ENCODE data around the gene DCTN1. TPM values are rescaled to one million over a fixed set of nuclear protein-coding genes. Genes with fewer than 3 reads are reported as not detected.

DCTN1 gene
- total RNA-seq, 2 donors from 2014 or later = 68.9 to 71.4 TPM

GRCh38 chr2:74396149-74396548 lies 16.0 kb upstream of the DCTN1 start:
- Mint-ChIP-seq H3K4me1 (ENCODE audit: low read depth) (no peaks in the 10 kb centered on the region), H3K9me3 (no peaks in the 10 kb centered on the region), H3K27me3 (ENCODE audit: low read depth) (no peaks in the 10 kb centered on the region), H3K36me3 (ENCODE audit: insufficient read depth in 2 of 2) (no peaks in the 10 kb centered on the region), H3K4me3 (no peak overlapping the region), H3K27ac (no peak overlapping the region)
- ATAC-seq (replicated peaks in 1 of 2) (no peak), DNase-seq (no peak)

GRCh38 chr2:74393525-74393924 lies 13.4 kb upstream of the DCTN1 start:
- ATAC-seq (replicated peaks in 1 of 2) (no peak), DNase-seq (no peak)
- no peaks in the 10 kb centered on the region for H3K36me3 Mint-ChIP-seq (ENCODE audit: insufficient read depth in 2 of 2)
- no peaks in the 10 kb centered on the region for H3K4me1 Mint-ChIP-seq (ENCODE audit: low read depth)
- H3K9me3 Mint-ChIP-seq = no peaks in the 10 kb centered on the region
- no peaks in the 10 kb centered on the region for H3K27me3 Mint-ChIP-seq (ENCODE audit: low read depth)
- no peak overlapping the region for H3K27ac Mint-ChIP-seq
- no peak overlapping the region for H3K4me3 Mint-ChIP-seq

- Mint-ChIP-seq H3K27ac (peak overlapping the region; percentile 34), H3K4me1 (ENCODE audit: low read depth) (no peaks in the 10 kb centered on the region), H3K27me3 (ENCODE audit: low read depth) (no peaks in the 10 kb centered on the region), H3K4me3 (peak overlapping the region; percentile 91 to 92), H3K9me3 (no peaks in the 10 kb centered on the region), H3K36me3 (ENCODE audit: insufficient read depth in 2 of 2) (no peaks in the 10 kb centered on the region)
- no peak for ATAC-seq (replicated peaks in 1 of 2)
- no peak for DNase-seq
Observed at GRCh38 chr2:74392449-74392743, 12.3 kb upstream of the DCTN1 start.

GRCh38 chr2:74391580-74392448 lies 11.7 kb upstream of the DCTN1 start:
- H3K27me3 Mint-ChIP-seq (ENCODE audit: low read depth) = no peaks in the 10 kb centered on the region
- peak overlapping the region; percentile 96 for H3K27ac Mint-ChIP-seq
- no peaks in the 10 kb centered on the region for H3K36me3 Mint-ChIP-seq (ENCODE audit: insufficient read depth in 2 of 2)
- no peaks in the 10 kb centered on the region for H3K9me3 Mint-ChIP-seq
- no peaks in the 10 kb centered on the region for H3K4me1 Mint-ChIP-seq (ENCODE audit: low read depth)
- peak; percentile 74 to 78 for ATAC-seq (replicated peaks in 1 of 2)
- H3K4me3 Mint-ChIP-seq = peak overlapping the region; percentile 91 to 92
- peak; percentile 92 to 95 for DNase-seq

GRCh38 chr2:74391209-74391579 lies 11.1 kb upstream of the DCTN1 start:
- ATAC-seq (replicated peaks in 1 of 2) (peak; percentile 8 to 12), DNase-seq (no peak)
- Mint-ChIP-seq H3K27ac (peak overlapping the region; percentile 51), H3K9me3 (no peaks in the 10 kb centered on the region), H3K4me3 (peak overlapping the region; percentile 91 to 92), H3K36me3 (ENCODE audit: insufficient read depth in 2 of 2) (no peaks in the 10 kb centered on the region), H3K4me1 (ENCODE audit: low read depth) (no peaks in the 10 kb centered on the region), H3K27me3 (ENCODE audit: low read depth) (no peaks in the 10 kb centered on the region)

- H3K4me3 Mint-ChIP-seq = peak overlapping the region; percentile 91 to 92
- H3K27me3 Mint-ChIP-seq (ENCODE audit: low read depth) = no peaks in the 10 kb centered on the region
- H3K9me3 Mint-ChIP-seq = no peaks in the 10 kb centered on the region
- H3K4me1 Mint-ChIP-seq (ENCODE audit: low read depth) = no peaks in the 10 kb centered on the region
- no peak for ATAC-seq (replicated peaks in 1 of 2)
- no peak for DNase-seq
- no peak overlapping the region for H3K27ac Mint-ChIP-seq
- H3K36me3 Mint-ChIP-seq (ENCODE audit: insufficient read depth in 2 of 2) = no peaks in the 10 kb centered on the region
Observed at GRCh38 chr2:74390606-74391005, 10.5 kb upstream of the DCTN1 start.

GRCh38 chr2:74387346-74387745 lies 7.2 kb upstream of the DCTN1 start:
- DNase-seq (peak; percentile 19), ATAC-seq (replicated peaks in 1 of 2) (peak; percentile 71 to 79)
- Mint-ChIP-seq H3K9me3 (no peaks in the 10 kb centered on the region), H3K27ac (no peak overlapping the region), H3K27me3 (ENCODE audit: low read depth) (no peaks in the 10 kb centered on the region), H3K36me3 (ENCODE audit: insufficient read depth in 2 of 2) (no peaks in the 10 kb centered on the region), H3K4me3 (no peak overlapping the region), H3K4me1 (ENCODE audit: low read depth) (no peaks in the 10 kb centered on the region)

GRCh38 chr2:74385396-74385795 lies 5.3 kb upstream of the DCTN1 start:
- H3K4me3 Mint-ChIP-seq = no peak overlapping the region
- ATAC-seq (replicated peaks in 1 of 2) (no peak), DNase-seq (no peak)
- no peaks in the 10 kb centered on the region for H3K36me3 Mint-ChIP-seq (ENCODE audit: insufficient read depth in 2 of 2)
- H3K9me3 Mint-ChIP-seq = no peaks in the 10 kb centered on the region
- no peaks in the 10 kb centered on the region for H3K27me3 Mint-ChIP-seq (ENCODE audit: low read depth)
- H3K27ac Mint-ChIP-seq = no peak overlapping the region
- H3K4me1 Mint-ChIP-seq (ENCODE audit: low read depth) = peaks cover 14% of the 10 kb centered on the region

- Mint-ChIP-seq H3K36me3 (ENCODE audit: insufficient read depth in 2 of 2) (no peaks in the 10 kb centered on the region), H3K9me3 (no peaks in the 10 kb centered on the region), H3K27ac (peak overlapping the region; percentile 24), H3K4me3 (no peak overlapping the region), H3K27me3 (ENCODE audit: low read depth) (no peaks in the 10 kb centered on the region), H3K4me1 (ENCODE audit: low read depth) (peaks cover 18% of the 10 kb centered on the region)
- no peak for ATAC-seq (replicated peaks in 1 of 2)
- no peak for DNase-seq
Observed at GRCh38 chr2:74384051-74384450, 3.9 kb upstream of the DCTN1 start.

- Mint-ChIP-seq H3K9me3 (no peaks in the 10 kb centered on the region), H3K27ac (no peak overlapping the region), H3K4me3 (no peak overlapping the region), H3K27me3 (ENCODE audit: low read depth) (no peaks in the 10 kb centered on the region), H3K36me3 (ENCODE audit: insufficient read depth in 2 of 2) (no peaks in the 10 kb centered on the region), H3K4me1 (ENCODE audit: low read depth) (peaks cover 18% of the 10 kb centered on the region)
- ATAC-seq (replicated peaks in 1 of 2) (no peak), DNase-seq (no peak)
Observed at GRCh38 chr2:74383254-74383653, 3.1 kb upstream of the DCTN1 start.

GRCh38 chr2:74381751-74382150 lies 1.6 kb upstream of the DCTN1 start:
- no peaks in the 10 kb centered on the region for H3K27me3 Mint-ChIP-seq (ENCODE audit: low read depth)
- ATAC-seq (replicated peaks in 1 of 2) (no peak), DNase-seq (no peak)
- H3K9me3 Mint-ChIP-seq = no peaks in the 10 kb centered on the region
- no peak overlapping the region for H3K27ac Mint-ChIP-seq
- no peak overlapping the region for H3K4me3 Mint-ChIP-seq
- no peaks in the 10 kb centered on the region for H3K36me3 Mint-ChIP-seq (ENCODE audit: insufficient read depth in 2 of 2)
- peaks cover 18% of the 10 kb centered on the region for H3K4me1 Mint-ChIP-seq (ENCODE audit: low read depth)

- ATAC-seq (replicated peaks in 1 of 2) (no peak), DNase-seq (no peak)
- H3K4me1 Mint-ChIP-seq (ENCODE audit: low read depth) = peaks cover 22% of the 10 kb centered on the region
- no peak overlapping the region for H3K4me3 Mint-ChIP-seq
- no peaks in the 10 kb centered on the region for H3K27me3 Mint-ChIP-seq (ENCODE audit: low read depth)
- H3K27ac Mint-ChIP-seq = no peak overlapping the region
- H3K36me3 Mint-ChIP-seq (ENCODE audit: insufficient read depth in 2 of 2) = no peaks in the 10 kb centered on the region
- H3K9me3 Mint-ChIP-seq = no peaks in the 10 kb centered on the region
Observed at GRCh38 chr2:74378007-74378406, 2.1 kb downstream of the DCTN1 start.

- Mint-ChIP-seq H3K4me1 (ENCODE audit: low read depth) (peaks cover 11% of the 10 kb centered on the region), H3K36me3 (ENCODE audit: insufficient read depth in 2 of 2) (peaks cover 0 to 2% of the 10 kb centered on the region in 2 donors), H3K27ac (no peak overlapping the region), H3K27me3 (ENCODE audit: low read depth) (no peaks in the 10 kb centered on the region), H3K9me3 (no peaks in the 10 kb centered on the region), H3K4me3 (no peak overlapping the region)
- ATAC-seq (replicated peaks in 1 of 2) (no peak), DNase-seq (no peak)
Observed at GRCh38 chr2:74375838-74376237, 4.3 kb downstream of the DCTN1 start.

Measured in activated T-cell treated with anti-CD3 and anti-CD28 coated beads, Interleukin-2, amount 50 U/mL, for 72 hours (primary cell).